Retinal pigment epithelial cell (primary cell): ENCODE measurements around the gene ERGIC1.

Experiments
- DNase-seq: peaks from one replicate; pipeline ENCODE4 v3.0.0-alpha.2; 2010; ENCODE audit warnings: low read depth
- H3K4me3 ChIP-seq: 2 replicates; pipeline ENCODE4 v1.5.1; 2011; ENCODE audit warnings: mild to moderate bottlenecking, low read length, control low read depth, moderate library complexity
- TF ChIP-seq, protein P1 (sequence below): conservative IDR thresholded peaks from 2 replicates; pipeline ENCODE4 v1.5.1; 2011; ENCODE audit warnings: low read depth, low read length, control low read depth, inconsistent platforms

ERGIC1 gene

DNA sequence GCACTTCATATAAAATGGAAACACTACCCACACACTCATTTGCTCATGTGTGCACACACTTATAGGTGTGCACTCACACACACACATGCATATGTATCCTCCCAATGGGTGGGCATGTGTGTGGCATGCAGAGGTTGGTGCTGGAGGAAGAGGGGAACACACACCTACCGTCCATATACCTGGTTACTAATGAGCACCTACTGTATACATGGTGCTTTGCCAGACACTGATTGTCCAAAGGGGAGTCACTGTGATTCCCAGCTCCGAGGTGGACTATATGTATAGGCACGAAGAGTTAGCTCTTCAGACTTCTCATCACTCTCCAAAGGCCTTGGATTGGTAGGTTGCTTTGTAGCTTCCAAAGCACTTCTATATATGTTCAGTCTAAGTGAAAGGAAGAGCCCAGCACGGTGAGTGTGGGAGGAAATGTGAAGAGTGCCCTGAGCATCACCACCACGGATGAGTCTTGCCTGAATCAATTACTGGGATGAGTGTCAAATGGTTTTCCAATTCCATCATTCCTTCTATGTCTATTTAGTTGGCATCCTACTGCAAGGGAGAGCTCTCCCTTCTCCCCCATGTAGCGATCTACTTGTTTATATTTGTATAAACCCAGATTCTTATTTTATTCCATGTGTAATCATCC is 12.6 kb upstream of the ERGIC1 start:
- TF ChIP-seq, protein P1, sequence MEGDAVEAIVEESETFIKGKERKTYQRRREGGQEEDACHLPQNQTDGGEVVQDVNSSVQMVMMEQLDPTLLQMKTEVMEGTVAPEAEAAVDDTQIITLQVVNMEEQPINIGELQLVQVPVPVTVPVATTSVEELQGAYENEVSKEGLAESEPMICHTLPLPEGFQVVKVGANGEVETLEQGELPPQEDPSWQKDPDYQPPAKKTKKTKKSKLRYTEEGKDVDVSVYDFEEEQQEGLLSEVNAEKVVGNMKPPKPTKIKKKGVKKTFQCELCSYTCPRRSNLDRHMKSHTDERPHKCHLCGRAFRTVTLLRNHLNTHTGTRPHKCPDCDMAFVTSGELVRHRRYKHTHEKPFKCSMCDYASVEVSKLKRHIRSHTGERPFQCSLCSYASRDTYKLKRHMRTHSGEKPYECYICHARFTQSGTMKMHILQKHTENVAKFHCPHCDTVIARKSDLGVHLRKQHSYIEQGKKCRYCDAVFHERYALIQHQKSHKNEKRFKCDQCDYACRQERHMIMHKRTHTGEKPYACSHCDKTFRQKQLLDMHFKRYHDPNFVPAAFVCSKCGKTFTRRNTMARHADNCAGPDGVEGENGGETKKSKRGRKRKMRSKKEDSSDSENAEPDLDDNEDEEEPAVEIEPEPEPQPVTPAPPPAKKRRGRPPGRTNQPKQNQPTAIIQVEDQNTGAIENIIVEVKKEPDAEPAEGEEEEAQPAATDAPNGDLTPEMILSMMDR, result no peak

DNA sequence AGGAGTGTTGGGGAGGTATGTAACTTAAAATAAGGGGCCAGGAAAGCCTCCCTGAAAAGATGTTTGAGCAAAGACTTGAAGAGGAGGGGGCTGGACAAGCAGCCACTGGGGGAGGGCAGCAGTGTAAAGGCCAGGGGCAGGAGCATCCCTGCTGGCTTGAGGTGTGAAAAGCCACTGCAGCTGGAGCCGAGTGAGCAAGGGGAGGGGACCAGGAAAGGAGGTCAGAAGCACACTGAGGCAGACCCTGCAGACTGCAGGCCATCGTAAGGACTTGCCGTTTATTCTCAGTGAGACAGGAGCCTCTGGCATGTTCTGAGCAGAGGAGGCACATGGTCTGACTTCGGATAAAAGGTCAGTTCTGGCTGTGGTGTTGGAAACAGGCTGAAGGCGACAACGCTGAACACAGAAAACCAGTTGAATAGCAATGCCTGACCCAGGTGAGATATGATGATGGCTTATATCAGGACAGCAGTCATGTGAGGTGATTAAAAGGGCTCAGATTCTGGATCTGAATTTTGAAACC is 10.2 kb upstream of the ERGIC1 start:
- DNase-seq, result no peak
- no peak overlapping the region for H3K4me3 ChIP-seq
- TF ChIP-seq, protein P1, result no peak

More for the DNA sequence above, 12.6 kb upstream of the ERGIC1 start:
- H3K4me3 ChIP-seq, result no peak overlapping the region
- DNase-seq, result no peak

DNA sequence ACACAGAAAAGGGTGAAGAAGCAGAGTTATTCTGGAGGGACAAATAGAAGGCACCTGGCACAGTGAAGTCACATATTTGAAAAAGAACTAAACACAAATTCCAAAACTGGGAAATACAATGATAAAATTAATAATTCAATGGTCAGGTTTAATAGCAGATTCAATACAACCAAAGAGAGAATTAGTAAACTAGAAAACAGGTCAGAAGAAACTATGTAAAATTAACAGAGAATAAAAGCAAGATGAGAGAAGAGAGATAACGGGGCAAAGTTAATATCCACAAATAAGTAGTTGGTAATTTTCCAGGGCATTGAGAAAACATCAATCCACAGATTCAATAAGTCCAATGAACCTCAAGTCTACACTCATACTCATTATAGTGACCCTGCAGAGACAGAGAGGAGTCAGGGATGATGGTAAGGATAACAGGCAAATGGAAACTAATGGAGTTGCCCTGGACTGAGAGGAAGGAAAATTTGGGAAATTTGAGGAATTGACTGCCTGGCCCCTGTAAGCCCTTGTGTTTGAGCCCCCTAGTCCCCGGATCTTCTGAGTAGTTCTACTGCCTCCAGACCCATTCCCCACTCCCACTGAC is 8.3 kb upstream of the ERGIC1 start:
- TF ChIP-seq, protein P1, result no peak
- DNase-seq, result no peak
- no peak overlapping the region for H3K4me3 ChIP-seq

GRCh38 chr5:172827841-172828240 is 6.2 kb upstream of the ERGIC1 start:
- TF ChIP-seq, protein P1, result no peak
- DNase-seq, result no peak
- no peak overlapping the region for H3K4me3 ChIP-seq

DNA sequence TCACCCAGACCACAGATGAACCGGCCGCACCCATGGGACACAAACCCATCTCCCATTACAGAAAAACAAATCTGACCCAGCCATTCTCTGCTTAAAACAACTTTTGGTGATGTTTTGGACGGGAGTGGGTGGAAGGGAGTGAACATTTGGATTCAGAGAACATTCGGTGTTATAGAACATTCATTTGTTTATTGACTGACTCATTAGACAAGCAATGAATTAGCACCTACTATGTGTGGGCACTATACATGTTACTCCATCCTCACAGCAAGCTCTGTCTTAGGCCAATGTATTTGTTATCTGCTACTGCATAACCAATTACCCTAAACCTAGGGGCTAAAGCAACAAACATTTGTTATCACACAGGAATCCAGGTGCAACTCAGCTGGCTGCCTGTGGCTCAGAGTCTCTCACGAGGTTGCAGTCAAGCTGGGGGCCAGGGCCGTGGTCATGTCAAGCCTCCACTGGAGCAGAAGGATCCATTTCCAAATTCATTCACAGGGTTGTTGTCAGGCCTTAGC is 5.1 kb upstream of the ERGIC1 start:
- no peak overlapping the region for H3K4me3 ChIP-seq
- DNase-seq, result no peak
- TF ChIP-seq, protein P1, result no peak

DNA sequence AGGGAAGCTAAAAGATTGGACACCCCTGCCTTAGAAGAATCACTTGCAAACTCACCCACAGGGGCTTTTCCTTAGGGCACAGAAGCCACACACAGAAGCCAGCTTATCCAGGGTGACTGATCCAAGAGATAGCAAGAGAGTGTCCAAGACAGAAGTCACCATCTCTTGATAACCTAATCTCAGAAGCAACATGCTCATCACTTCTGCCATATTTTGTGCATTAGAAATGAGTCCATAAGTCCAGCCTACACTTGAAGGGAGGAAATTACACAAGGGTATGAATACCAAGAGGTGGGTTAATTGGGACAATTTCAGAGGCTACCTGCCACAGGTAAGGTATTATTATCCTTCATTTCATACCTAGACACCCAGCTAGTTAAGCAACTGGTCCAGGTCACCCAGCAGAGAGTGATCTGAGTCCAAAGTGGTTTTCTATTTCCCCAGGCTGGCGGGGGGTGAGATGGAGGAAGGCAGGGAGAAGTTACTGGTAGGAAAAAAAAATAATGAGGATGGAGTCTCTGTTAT is 3.7 kb upstream of the ERGIC1 start:
- no peak for DNase-seq
- no peak overlapping the region for H3K4me3 ChIP-seq
- TF ChIP-seq, protein P1, result no peak
